Epidermal melanocyte (primary cell): ENCODE results near the gene BAAT.
A peak's percentile ranks its signal among the peaks of the same experiment; 100 is the strongest.

ENCODE experiments used
- DNase-seq: peaks from one replicate; pipeline ENCODE4 v3.0.0; 2011; ENCODE audit warnings: low spot score; ENCODE audit not compliant: insufficient read length

The BAAT gene

DNA sequence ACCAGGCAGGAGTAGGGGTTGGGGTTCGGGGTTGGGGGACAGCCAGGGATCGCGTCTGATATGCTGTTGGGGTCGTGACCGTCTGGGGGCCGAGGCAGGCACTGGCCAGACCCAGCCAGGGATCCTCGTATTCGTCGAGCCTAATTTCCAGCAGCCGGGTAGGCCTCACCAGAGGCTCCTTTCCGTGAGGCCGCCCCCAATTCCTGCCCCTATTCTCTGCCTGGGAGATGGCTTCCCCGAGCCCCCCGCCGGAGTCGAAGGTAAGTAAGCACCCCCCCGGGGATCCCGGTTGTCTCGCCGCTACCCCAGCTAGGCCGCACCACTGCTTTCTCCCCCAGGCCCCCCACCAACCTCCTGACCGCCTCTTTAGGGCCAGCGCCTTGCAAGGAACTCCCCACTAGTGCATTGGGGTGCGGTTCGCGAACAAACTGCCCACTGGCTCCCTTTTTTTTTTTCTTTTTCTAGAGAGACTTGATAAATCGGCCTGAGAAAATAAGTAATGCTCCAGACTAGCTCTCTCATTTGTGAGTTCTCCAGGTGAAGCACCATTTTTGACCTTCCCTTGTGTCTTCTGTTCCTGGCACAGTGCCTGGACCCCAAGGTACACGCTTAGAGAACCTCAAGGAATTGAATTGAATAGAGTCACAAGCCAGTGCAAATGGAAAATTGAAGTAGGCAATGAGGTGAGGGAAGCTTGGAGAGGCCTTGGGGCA, 14.3 kb upstream of the BAAT start:
- DNase-seq = no peak

DNA sequence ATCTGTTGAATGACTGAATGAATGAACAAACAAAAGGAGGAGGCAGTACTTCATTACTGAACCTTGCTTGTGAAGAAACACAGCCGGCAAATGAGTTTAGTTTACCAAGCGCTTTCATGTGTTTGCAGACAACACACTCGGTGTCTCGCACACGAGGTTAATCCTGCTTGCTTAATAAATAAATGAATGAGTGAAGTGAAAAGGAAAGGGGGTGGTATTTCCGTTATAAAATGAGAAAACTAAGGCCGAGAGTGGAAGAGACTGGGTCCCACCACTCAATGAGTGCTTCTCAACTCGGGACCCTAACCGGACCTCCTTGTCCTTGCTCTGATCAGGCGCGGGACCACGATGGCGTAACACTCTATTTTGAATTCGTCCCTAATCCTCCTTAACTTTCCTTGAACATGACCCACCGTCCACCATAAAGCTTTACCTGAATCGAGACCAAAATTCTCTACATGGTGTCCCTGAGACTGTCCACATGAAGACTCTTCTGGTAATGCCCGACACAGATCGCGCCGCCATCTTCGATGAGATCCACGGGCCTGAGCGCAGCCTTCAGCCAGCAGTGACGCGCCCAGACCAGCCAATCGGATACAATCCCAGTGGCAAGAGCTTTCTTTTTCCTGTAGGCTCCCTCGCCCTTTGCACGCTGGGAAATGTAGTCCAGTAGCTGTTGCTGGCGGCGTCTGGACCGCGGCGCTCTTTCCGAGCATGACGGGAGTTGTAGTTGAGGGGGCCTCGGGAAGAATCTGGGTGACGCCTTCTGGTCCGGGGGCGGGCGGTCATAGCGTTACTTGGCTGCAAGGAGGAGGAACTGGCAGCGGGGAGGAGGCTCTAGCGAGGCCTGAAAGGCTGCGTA, 13.5 kb upstream of the BAAT start, which contains the start of the genes MRPL50 and ZNF189:
Gene MRPL50, minus strand, starts transcription at position 551 of the 862 bp plus-strand sequence. Its CDS starts 26 bp downstream, at position 525.
Gene ZNF189, plus strand, starts transcription at position 784 of the 862 bp plus-strand sequence. CDS start 306 bp downstream, outside the sequence.
- DNase-seq = peak; percentile 90

DNA sequence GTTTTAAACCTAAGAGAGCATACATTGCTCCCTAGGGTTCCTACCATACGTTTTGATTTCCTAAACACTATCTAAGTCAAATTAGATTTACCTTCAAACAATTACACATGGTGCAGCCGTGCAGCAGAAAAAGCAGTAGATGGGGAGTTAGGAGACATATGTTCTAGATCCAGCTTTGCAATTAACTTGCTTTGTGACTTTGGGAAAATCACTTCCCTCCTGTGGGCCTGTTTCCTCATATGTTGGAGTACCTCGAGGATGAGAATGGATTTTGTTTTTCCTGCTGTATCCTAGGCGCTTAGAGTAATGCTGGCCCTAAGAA, 12.9 kb upstream of the BAAT start:
- DNase-seq = no peak

DNA sequence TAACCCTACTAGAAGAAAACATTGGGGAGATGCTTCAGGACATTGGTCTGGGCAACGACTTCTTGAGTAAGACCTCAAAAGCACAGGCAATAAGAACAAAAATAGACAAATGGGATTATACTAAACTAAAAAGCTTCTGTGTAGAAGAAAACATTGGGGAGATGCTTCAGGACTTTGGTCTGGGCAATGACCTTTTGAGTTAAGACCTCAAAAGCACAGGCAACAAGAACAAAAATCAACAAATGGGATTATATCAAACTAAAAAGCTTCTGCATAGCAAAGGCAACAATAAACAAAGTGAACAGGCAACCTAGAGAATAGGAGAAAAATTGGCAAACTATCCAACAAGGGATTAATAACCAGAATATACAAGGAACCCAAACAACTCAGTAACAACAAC, 9.9 kb upstream of the BAAT start:
- DNase-seq = no peak

DNA sequence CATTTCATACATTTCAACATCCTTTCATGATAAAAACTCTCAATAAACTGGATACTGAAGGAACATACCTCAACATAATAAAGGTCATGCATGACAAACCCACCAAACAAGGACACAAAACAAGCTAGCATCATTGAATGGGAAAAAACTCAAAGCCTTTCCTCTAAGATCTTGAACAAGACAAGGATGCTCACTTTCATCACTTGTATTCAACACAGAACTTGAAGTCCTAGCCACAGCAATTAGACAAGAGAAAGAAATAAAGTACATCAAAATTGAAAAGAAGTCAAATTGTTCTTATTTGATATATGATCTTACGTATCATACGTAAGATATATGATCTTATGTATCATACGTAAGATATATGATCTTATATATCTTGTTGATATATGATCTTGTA, 8.3 kb upstream of the BAAT start:
- DNase-seq = no peak

DNA sequence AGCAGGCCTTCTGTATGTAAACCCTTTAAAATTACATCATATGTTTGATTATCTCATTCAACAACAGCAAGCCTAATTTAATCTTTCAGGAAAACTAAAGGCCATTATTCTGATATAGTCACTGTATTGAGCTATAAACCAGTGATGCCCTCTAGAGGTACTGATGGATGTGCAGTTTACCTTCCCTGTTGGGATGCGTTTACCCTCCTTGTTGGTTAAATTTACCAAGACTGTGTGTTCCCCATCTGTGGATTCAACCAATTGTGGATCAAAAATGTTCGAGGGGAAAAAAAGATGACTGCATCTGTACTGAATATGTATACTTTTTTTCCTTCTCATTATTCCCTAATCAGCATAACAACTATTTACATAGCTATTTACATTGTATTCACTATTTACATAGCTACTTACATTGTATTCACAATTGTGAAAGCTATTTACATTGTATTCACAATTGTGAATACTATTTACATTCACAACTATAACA, 3.7 kb upstream of the BAAT start:
- DNase-seq = no peak

DNA sequence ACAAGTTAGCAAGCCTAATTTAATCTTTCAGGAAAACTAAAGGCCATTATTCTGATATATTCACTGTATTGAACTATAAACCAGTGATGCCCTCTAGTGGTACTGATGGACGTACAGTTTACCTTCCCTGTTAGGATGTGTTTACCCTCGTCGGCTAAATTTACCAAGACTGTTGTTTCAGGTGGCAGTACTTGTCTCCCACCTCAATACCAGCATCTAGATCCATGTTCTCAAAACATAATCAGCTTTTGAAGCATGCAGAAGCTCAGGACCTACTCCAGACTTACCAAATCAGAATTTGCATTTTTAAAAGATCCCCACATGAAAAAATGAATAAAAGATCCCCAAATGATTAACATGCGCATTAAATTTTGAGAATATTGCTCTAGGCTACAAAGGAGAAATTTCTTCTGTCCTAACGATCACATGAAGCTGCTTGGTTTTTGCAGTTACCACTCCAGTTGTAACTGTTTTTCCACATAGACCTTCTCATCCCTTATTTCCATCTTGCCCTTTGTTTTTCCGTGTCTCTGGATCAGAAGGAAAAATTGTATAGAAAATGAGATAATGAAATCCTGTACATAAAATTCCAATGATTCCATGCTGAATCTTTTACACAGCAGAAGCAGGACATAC, 3.2 kb upstream of the BAAT start:
- DNase-seq = no peak

DNA sequence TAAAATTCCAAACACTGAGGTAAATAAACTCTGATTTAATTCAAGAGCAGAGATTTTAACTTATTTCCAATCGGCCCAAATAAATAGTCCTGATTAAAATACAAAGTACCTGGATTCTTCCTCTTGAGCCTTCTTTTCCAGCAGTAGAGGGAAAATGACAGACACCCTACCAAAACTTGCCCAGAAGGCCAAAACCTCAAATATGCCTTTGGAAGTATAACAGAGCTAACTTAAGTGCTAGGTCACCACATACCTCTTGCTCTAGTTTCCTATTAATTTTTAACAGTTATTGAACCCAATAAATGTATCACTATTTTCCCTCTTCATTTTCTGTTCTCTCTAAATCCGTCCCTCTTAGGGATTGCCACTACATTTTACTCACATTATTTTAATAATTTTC, 1.4 kb downstream of the BAAT start:
- DNase-seq = no peak

DNA sequence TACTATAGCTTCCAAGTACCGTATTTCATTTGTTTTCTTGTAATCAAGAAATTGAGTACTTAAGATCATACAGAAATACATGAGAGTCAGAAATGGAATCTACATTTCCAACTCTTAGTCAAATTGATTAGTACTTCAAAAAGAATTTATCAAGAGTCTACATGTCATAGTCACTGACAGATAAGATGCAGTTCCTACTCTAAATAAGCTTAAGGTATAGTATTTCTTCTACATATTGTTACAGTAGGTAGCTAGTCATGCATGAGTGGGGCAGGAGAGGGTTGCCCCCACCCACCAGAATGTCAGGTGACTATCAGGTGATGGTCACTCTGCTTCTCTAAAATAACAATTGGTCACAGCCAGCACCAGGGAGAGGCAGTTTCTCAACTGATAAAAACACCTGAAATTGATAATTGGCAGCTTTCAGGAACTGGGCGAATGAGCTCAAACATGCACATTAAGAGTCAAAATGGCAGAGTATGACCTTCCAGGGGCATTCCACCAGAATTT, 2.9 kb downstream of the BAAT start:
- no peak for DNase-seq

DNA sequence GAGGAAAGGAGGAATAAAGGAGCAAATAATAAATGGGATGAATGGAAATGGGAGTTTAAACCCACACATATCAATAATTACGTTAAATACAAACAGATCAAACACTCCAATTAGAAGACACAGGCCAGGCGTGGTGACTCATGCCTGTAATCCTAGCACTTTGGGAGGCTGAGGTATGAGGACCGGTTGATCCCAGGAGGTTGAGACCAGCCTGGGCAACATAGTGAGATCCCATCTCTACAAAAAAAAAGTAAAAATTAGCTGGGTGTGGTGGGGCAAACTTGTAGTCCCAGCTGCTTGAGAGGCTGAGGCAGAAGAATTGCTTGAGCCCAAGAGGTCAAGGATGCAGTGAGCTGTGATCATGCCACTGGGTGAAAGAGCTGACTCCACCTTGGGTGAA, 3.7 kb downstream of the BAAT start:
- DNase-seq = no peak

DNA sequence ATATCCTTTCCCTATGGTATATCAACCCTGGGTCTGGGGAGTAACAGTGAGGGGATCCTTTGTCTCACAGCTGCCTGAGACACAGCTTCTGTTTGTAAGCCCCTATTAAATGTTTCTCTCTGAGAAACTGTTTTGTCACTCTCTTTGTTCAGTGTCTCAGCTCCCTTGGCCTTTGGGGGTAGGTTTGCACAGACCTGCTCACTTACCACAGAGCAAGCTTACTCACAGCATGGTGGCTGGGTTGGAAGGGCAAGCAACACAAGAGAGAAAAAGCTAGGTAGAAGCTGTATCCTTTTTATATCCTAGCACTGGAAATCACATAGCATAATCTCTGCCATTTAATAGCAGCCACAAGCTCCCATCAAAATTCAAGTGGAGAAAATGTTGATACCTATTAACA, 4.5 kb downstream of the BAAT start:
- DNase-seq = no peak

DNA sequence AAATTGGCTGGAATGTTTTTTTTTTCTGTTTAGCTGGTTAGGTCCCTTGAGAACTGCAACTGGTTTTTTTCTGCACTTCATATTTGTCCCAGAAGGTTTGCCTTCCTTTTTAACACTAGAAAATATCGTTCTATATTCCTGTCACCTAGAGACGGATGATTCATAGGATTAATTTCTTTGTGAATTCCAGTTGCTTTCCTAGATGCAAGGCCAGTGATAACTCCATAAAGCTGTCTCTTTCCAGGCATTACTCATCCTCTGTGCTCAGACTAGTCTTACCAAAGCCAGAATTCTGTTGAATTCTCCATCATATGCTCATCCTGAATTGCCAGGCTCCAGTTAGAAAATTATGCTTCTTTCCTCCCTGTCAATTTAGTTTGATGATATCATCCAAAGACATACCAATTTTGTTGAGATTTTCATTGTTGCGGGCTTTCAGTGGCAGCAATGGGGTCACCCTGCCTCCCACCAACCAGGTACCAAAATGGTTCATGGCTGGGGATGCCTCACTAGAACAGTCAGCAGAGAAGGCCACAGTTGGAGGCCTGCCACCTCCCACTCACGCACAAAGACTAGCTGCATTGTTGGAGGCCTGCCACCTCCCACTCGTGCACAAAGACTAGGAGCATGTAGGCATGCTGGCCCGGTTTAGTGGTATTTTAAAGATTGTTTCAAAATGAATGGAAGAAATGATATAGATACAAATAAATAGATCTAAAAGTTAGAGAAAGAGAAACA, 8.5 kb downstream of the BAAT start:
- DNase-seq = no peak

DNA sequence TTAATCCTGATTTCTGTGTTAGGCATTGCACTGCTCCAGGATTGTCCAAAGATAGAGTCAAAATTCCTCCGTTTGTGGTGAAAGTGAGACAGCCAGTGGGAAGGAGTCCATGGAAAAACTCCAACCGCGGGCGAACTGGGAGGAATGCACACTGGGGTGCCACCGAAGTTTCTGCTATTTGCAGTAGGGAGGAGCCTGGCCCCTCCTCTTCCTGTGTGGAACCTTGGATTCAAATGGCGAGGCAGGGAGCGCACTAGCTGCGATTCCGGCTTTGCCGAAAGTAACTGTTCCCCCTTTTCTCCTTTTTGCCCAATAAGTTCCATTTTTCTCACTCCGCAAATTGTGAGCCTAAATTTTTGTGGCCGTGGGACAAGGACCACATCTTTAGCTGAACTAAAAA, 9.3 kb downstream of the BAAT start:
- no peak for DNase-seq

DNA sequence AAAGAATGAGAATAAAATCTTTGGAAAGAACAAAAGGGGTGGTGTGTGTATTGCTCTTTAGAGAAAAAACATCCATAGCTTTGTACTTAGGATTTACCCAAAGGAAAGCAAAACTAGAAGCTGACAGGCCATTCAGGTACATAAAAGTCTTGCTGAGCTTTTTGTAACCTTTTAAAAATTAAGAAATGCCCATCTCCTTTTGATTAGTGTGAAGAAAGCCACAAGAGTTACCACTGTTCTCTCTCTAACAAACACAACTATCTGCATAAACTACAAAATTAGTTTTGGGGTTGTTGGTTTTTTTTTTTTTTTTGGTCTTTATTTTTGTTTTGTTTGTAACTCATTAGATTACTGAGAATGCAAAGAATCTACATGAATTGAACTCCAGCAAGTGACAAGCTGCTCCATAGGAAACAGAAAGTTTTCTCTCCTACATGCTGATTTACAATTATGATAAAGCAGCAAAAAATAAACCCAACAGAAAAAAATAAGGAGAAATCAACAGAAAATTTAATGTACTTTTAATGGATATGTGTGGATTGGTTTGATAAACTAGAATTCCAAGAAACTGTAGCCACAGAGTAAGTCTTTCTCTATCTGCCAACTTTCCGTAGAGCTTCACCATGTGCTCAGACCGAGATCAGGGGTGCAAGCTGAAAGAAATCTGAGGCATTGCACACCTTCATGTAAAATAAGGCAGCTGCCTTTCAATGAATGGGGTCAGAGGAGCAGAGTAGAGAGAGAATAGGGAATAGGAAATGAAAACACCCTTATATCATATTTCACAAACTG, 12.3 kb downstream of the BAAT start:
- DNase-seq = no peak

DNA sequence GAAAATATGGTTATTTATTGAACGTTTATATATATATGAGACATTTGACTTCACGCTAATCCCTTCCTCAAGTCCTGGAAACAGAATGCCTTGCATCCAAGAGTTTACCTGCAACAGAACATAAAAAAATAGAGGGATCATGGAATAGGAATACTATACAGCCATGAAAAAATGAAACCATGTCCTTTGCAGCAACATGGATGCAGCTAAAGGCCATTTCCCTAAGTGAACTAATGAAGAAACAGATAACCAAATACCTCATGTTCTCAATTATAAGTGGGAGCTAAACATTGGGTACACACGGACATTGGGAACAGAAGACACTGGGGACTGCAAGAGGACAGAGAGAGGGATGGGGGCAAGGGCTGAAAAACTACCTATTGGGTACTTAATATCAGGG, 13.0 kb downstream of the BAAT start:
- no peak for DNase-seq

DNA sequence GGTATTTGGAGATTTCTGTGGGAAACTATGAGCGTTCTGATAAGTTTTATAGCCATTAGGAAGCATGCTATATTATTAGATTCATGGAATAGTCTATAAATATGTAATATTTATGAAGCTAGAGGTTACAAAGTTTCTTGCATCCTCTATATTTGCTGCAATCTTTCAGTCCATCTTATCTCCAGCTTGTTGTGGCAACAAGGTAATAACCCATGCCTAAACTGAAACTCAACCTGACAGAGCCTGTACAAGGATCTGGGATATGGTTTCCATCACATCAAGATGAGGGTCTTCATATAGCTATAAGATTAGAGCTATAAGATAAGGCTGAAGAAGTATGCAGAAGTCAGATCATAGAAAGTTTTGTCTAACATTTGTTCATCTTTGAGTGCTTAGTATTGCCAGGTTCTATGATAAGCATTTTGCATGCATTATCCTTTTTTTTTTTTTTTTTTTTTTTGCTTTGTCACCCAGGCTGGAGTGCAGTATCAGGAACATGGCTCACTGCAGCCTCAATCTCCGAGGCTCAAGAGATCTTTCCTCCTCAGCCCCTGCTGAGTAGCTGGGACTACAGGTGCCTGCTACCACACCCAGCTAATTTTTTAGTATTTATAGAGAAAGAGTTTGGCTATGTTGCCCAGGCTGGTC, 14.8 kb downstream of the BAAT start:
- no peak for DNase-seq

DNA sequence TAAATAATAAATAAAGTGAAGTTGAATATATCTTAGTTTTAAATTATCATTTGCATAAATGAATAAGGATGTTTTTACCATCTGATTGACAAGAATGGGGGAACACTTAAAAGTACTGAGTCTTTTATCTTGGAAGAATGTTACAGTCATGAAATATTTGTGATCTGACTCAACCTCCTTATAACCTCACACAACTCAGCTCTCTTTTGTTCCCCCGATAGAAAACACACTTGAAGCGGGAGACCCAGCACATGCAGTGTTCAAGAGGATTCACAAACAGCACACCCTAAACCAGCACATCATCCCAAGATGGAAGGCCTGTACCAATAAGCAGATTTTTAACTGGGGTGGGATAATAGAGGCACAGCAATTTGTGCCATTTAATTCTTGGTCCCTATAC, 15.5 kb downstream of the BAAT start:
- no peak for DNase-seq

DNA sequence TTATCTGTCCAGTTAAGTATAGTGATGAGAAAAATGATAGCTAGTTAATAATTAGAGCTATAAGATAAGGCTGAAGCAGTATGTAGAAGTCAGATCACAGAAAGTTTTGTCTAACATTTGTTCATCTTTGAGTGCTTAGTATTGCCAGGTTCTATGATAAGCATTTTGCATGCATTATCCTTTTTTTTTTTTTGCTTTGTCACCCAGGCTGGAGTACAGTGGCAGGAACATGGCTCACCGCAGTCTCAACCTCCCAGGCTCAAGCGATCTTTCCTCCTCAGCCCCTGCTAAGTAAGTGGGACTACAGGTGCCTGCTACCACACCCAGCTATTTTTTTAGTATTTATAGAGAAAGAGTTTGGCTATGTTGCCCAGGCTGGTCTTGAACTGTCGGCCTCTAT, 17.5 kb downstream of the BAAT start:
- no peak for DNase-seq

DNA sequence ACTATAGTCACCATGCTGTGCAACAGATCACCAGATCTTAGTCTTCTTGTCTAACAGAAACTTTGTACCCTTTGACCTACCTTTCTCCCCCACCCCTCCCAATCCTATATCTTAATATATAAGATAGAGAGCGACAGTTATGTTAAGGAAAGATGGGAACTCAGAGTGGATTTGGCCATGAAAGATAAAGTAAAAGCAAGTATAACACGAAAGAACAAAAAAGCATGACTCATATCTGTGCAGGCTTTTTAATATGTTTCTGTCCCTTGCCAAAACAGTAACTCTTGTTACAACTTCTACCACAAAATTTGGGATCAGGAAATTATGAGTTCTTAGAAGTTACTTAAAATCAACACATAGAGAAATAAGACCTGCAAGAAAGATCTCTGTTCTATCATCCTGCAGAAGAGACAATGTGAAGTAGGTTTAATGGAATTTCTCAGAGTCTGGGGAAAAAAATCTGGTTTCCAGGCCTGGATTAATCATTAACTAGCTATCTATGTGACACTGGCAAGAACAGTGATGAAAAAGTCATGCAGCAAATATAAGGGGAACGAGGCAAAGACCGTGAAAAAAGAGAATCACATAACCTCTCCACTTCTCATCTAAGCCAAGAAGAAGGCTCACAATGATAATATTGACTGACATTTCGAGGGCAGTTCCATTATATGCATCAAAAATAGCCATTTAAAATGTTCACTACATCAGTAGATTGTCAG, 18.6 kb downstream of the BAAT start:
- no peak for DNase-seq
